Skin epidermis (tissue), 12 donors: Measurements from ENCODE around the gene NDEL1.

Source experiments
- H3K27ac ChIP-seq, 21 experiments: fragments of 200-600 bp; sonication (generic) in 11 of 21; one replicate each; pipeline ENCODE4 v1.5.0; 2020; ENCODE audit warnings: mild to moderate bottlenecking in 3 of 21, inconsistent platforms in 2 of 21, moderate library complexity in 2 of 21
- H3K4me3 ChIP-seq, 7 experiments: fragments of 200-600 bp; sonication (generic) in 2 of 7; one replicate each; pipeline ENCODE4 v1.5.0; 2020; ENCODE audit warnings: inconsistent platforms in 2 of 7, mild to moderate bottlenecking in 2 of 7, moderate library complexity in 1 of 7

The NDEL1 gene

DNA sequence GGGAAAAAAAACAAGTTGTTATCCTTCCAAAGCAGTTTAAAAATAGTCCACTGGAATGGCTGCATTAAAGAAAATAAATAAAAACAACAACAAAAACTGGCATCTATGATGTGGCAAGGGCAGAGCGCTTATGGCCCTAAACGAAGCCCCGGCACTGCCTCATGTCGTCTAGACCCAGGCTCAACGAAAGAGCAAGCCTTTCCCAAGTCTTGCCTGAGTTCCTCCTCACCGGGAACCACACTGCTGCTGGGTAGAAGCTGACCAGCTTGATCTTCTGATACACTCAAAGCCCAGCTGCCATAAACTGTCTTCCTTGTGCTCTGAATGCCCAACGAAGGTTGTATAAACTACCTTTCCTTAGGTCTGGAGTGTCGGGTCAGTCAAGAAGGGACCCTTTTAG is 37.0 kb downstream of the NDEL1 start:
- H3K4me3 ChIP-seq, result no peak overlapping the region
- no peak overlapping the region for H3K27ac ChIP-seq

DNA sequence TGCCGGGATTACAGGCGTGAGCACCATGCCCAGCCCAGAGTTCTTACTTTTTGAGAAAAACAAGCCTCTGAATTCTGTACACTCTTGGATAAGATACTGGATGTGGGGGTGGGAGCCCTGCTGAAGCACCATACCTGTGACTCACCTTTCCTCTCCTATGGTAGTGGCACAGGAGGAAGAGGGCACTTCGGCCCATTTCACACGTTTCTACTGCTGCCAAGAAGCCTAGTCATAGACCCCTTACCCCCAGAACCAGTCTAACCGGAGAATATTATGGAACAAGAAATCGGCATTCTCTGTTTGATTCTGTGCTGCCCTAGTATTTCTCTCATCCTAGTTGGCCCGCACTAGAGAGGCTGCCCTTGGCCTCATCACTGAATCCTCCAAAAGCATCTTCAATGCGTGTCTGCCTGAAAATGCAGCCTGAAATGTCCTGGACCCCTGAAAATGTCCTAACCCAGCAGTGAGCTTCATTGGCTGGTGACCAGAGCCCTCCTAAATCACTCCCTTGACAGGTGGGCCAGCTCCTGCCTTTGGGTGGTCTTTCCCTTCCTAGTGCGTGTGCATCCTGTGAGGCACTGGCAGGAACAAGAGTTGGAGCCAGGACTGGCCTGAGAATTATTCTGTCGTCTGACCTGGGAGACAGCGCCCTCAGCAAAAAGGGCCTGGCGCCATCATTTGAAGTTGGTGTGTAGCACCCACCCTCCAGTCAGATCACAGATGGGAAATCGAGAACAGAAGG is 37.9 kb downstream of the NDEL1 start:
- Histone ChIP-seq H3K27ac (no peak overlapping the region), H3K4me3 (no peak overlapping the region)

DNA sequence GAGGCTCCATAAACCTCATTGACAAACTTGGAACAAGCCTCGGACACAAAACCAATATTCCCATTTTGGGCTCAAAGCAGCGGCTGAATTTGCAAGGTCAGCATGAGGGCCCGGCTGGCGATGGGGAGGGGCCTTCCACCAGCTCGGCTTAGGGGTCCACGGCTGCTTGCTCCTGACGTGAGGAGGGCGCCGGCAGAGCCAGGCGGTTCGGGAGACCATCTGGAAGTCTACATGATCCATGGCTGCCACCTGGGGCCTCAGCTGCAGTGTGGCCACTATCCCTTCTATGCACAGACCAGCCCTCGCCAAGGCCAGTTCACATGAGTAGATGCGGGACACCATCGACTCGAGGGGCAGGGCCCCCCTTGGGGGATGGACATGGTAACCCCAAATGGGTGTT is 39.1 kb downstream of the NDEL1 start:
- H3K4me3 ChIP-seq, result no peak overlapping the region
- no peak overlapping the region for H3K27ac ChIP-seq

DNA sequence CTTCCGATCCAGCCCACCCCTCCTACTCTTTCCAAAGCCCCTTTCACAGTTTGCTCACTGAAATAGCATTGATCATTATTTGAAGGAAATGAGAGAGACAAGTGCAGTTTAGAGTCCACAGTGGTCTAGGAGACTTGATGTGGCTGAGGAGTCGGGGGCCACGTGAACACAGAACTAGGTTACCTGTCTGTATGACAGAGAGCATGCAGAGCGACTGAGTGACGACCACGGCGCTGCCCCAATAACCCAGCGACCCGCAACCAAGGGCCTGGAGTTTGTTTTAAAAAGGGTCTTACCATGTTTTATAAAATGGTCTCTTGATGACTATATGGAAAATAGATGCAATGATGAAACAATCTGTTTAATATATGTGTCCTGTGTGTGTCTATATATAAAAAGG is 39.5 kb downstream of the NDEL1 start:
- Histone ChIP-seq H3K27ac (no peak overlapping the region), H3K4me3 (no peak overlapping the region)

DNA sequence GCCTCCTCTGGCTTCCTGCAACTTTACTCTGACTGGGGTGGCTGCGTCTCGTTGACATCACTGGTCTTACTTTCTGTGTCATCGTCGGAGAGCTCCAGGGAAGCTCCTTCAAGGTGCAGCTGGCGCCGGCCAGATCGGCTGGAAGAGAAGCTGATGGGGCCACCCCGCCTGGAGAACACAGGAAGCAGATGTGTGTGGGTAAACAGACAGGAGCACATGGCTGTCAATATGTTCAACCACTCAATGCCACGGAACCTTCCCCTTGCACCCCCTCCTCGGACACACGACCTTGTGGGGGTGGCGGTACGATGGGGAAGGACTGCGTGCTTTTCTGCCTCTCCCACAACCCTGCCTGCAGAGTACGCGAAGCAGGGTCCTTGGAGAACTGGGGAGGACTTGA is 40.1 kb downstream of the NDEL1 start:
- no peak overlapping the region for H3K27ac ChIP-seq
- no peak overlapping the region for H3K4me3 ChIP-seq

DNA sequence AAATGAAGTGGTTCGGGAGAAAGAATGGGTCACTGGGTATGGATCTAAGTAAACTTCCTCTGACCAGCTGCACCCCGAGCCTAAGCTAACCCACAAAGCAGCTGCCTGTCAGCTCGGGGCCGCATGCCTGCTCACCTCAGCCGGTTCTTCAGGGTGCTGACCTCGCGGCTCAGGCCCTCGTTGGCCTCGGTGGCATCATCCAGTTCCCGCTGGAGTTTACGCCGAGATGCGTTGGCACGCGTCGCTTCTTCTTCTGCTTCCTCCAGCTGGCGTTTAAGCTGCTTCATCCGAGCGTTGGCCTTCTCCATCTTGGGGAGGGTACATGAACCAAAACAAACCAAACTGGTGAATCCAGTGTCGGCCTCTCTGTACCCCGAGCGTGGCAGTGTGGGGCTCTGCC is 41.1 kb downstream of the NDEL1 start:
- Histone ChIP-seq H3K4me3 (no peak overlapping the region), H3K27ac (no peak overlapping the region)

DNA sequence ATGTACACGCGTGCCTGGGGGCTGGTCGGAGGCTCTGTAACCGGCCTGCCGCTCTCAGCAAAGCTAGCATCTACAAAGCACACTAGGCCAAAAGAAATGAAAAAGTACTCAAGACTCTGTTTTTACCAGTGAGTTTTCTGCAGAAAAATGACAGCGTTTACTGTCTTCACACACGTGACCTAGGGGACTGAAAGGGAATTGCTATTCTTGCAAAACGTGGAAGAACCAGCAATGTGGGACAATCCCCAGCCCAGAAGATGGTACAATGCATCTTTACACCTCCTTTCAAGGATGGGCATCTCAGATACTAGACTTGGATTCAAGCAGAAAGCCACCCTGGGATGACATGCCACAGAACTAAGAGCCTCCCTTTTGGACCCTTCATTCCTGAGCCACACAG is 41.5 kb downstream of the NDEL1 start:
- H3K4me3 ChIP-seq, result no peak overlapping the region
- H3K27ac ChIP-seq, result no peak overlapping the region

DNA sequence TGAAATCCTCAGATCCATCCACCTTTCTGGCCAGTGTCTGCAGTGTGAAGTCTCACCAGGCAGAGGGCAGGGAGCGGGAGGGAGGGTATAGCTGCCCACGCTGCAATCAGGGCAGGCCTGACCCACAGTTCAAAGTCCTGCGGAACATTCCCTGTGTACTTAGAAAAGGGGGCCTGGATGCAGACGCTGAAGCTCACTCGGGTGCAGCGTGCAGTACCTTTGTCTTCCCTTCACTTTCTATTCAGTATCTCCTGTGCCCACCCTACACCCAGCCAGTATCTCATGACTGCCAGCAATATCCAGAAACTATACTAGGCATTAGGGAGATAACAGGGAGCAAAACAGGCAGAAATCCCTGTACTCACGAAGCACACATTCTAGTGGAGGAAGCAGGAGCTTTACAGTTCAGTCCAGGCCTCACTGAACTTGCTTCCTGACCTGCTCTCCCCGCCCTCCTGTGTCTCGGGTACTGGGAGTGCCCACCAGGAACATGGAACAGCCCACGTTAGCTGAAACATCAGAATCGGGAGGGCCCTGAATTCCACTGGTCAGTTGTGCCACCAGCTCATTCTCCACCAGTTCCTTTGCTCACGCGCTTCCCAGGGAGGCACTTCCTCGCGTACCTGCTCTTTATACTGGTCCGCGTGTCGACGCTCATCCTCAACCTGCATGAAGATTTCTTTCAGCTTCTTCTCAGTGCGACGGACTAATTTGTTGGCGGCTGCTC is 42.2 kb downstream of the NDEL1 start:
- Histone ChIP-seq H3K27ac (no peak overlapping the region), H3K4me3 (no peak overlapping the region)

DNA sequence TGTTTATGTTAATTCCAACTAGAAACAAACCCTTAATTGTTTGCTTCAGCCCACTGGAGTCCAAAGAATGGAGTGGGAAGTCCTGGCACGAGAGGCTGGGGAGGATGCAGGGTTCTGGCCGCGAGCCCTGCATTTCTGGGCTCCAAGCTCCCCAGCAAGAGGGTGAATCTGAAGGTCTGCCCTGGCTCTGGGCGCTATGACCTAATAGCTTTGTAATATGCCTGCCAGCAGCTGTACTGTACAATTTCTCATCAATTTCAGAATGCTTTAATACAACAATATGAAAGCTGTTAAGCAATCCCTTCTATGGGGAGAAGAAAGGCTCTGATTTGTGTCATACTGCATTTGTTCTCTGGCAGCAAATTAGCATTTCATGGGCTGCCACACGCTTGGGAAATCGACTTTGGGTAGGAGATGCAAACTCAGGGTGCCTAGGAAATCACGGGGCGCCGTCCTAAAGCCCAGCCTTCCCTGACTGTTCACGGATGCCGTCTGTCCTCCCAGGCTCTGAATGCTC is 43.8 kb downstream of the NDEL1 start:
- Histone ChIP-seq H3K4me3 (no peak overlapping the region), H3K27ac (peak overlapping the region in 17 of 21 experiments; percentile 0 to 80 (median 50))

DNA sequence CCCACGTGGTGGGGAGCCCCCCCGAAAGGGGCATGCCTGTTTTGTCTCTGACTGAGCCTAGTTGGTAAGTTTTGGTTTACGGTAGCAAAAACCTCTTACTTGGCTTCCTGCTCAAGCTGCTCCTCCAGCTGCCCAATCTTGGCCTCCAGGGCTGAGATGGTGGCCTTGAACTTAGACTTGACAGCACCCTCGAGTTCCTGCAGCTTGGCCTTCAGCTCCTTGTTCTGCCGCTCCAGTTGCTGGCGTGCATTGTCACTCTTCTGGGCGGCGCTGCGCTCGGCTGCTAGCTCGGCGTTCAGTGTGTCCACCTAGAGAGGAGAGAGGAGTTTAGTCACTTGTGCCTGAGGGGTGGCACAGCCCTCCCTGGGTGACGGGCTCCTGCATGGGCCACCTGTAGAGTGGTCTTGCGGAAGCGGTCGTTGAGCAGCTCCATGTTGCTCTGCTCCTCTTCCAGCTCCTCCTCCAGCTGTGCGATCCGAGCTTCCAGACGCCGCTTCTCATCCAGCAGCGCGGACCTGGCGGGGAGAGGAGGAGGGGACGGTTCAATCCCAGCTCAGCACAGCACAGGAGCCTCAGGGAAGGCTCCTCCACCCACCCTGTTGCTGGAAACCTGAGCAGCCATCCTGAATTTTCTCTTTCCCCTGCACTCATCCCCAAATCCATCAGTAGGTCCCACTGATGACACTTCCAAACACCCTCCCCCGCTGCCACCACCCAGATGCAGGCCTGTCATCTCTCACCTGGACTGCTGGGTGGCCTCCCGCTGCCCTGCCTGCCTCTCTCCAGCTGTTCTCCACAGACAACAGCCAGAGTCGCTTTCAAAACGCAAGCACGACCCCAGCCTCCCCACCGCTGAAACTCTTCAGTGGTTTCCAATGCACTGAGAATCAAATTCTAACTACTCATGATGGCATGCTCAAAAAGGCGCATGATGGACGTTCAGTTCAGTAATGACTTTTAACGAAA is 44.6 kb downstream of the NDEL1 start:
- H3K4me3 ChIP-seq, result no peak overlapping the region
- peak overlapping the region in 17 of 21 experiments; percentile 0 to 80 (median 50) for H3K27ac ChIP-seq

DNA sequence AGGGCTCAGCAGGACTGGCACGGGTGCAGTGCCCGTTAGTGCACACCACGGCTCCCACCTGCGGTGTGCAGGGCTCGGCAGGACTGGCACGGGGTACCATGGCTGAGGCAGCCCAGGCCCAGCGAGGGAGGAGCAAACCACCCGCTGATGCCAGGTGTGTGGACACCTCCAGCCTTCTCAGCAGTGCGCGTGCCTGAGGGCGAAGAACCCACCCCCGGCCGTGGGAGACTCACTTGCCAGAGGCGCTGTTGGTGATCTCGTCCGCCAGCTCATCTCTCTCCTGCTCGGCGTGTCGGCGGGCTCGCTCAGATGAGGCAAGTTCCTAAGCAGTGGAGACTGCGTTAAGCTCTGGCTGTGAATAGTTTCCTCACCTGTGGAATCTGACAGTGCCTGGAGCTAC is 45.4 kb downstream of the NDEL1 start:
- Histone ChIP-seq H3K27ac (no peak overlapping the region), H3K4me3 (no peak overlapping the region)

DNA sequence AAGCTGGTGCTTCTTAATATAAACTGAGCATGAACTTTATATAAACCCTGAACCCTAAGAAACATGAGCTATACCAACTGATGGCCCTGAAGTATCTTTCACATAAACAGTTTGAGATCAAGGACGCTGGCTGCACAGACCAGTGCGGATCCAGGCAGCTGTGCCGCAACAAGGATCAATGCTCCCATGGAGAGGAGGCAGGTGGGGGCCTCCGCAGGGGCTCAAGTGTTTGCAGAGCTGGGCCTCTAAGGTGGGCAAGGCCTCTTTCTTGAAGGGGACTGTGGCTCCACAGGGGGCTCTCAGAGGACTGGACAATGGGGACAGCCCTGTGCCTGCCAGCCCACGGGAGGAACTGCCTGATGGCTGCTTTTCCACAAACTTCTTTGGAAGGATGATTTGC is 46.0 kb downstream of the NDEL1 start:
- H3K4me3 ChIP-seq, result no peak overlapping the region
- H3K27ac ChIP-seq, result no peak overlapping the region

DNA sequence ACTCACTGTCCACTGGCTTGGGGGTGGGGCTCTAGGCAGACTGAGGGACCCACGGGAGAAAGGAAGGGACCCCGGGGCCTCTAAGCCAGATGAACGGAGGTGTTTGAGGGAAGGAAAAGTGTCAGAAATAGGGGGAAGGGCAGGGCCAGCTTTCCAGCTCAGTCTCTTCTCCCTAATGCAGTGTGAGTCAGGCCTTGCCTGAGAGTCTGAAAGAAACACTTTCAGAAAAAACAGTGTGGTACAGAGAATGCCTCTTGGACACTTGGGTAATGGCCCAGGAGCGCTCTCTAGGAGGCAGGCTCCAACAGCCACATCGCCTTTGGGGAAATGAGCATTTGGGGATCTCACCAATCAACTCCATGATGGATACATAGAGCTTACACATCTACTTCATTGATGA is 46.9 kb downstream of the NDEL1 start:
- H3K27ac ChIP-seq, result no peak overlapping the region
- H3K4me3 ChIP-seq, result no peak overlapping the region

DNA sequence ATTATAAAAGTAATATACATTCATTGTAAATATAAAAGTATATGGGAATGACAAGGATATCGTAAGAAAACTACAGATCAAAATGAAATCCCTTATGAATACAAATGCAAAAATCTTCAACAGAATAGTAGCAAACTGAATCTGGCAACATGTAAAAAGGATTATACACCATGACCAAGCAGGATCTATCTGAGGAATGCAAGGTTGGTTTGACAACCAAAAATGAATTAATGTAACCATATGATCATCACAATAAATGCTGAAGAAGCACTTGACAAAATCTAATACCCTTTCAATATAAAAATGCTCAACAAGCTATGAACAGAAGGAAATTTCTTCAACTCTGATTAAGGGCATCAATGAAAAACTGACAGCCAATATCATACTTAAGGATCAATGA is 48.8 kb downstream of the NDEL1 start:
- H3K27ac ChIP-seq, result no peak overlapping the region
- no peak overlapping the region for H3K4me3 ChIP-seq

DNA sequence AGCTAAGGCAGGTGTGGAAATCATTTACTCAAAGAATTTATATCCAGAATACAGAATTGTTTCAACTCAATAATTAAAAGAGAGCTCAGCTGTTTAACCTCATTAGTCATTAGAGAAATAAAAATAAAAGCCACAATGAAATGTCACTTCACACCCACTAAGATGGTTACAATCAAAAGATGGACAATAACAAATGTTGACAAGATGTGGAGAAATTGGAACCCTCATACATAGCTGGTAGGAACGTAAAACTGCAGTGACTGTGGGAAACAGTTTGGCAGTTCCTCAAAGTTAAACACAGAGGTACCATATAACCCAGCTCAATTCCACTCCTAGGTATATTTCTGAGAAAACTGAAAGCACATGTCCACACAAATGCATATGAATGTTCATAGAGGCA is 49.8 kb downstream of the NDEL1 start:
- Histone ChIP-seq H3K4me3 (no peak overlapping the region), H3K27ac (no peak overlapping the region)

DNA sequence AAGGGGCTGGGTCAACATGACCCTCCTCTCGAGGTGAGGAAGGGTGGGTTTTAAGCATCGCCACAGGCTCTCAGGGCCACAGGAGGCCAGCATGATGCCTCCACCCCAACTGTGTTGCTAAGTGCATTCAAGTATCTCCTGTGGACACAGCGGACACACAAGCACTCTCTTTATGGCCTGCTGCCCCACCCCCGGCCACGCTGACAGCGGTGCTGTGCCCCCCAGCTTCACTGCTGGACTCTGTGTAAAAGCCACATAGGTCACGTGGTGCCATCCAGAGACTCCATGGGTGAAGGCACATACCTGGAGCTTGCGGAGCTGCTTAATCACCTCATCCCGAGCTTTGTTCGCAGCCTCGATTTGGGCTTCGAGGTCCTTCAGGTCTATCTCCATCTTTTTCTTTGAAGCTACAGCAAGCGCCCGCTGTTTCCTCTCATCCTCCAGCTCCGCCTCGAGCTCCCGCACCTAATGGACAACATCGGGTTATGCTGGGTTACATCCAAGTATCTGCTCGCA is 51.5 kb downstream of the NDEL1 start:
- no peak overlapping the region for H3K27ac ChIP-seq
- H3K4me3 ChIP-seq, result no peak overlapping the region

DNA sequence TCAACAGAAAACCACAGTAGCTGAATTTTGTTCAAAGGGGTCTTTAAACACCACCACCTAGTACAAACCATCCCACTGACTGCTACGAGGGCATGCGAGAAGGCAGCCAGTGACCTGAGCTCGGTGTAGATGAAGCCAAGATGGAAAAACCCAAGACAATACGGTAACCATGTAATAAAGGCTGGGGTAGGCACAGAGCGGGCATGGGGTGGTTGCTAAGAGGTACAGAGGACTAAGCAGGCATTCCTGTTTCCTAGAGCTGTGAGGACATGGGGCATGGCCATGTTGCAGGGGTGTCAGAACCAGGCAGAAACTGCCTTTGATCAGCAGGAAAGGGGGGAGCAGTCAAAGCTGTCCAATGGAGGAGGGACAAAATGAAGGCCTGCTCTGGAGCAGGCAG is 52.1 kb downstream of the NDEL1 start:
- Histone ChIP-seq H3K4me3 (no peak overlapping the region), H3K27ac (no peak overlapping the region)

DNA sequence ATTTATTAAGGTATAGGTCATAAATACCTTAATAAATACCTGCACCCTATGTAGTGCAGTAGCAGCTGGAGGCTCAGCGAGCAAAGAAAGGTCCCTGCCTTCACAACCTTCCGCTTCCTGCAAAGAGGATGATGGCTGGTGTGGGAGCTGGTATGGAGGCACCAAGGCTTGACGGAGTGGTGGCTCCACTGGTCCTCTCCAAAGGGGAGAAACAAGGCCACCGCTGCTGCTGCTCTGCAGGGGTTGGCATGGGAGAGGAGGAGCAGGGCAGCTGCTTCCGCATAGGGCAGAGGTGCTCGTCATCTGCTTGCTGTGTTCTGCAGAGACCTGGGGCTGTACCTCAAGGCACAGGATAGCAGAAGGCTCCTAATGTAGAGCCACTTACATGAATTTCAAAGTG is 52.8 kb downstream of the NDEL1 start:
- Histone ChIP-seq H3K4me3 (no peak overlapping the region), H3K27ac (peak overlapping the region in 4 of 21 experiments; percentile 9 to 51 (median 26))

DNA sequence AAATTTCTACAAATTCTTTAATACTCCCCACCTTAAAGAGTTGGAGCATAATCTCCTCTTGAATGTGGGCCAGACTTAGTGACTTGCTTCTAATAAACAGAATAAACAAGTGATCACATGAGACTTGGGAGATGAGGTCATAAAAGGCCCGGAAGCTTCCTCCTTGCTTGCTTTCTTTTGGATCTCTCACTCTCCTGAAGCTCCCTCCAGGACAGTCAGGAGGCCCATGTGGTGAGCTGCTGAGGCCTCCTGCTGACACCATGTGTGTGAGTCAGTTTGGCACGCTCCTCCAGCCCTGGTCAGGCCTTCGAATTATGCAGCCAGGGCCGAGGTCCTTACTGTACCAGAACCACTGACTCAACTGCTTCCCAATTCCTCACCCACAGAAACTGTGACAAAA is 53.2 kb downstream of the NDEL1 start:
- Histone ChIP-seq H3K4me3 (no peak overlapping the region), H3K27ac (peak overlapping the region in 3 of 21 experiments; percentile 9 to 51 (median 16))

DNA sequence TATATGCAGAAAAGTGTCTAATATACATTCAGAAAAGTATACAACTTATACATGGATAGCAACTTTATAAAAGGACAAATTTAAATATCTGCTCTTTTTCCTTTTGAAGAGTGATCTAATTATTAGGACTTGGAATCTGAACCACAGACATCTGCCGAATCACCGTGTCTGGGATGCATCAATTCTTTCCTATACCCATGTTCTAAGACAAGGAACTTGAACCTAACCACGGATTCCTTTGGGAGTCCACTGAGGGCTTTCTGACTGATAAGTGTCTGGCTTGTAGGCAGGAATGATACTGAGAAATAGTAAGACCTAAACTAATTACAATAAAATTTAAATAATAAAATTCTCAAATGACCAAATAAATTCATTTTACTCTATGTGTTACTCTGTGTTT is 54.2 kb downstream of the NDEL1 start:
- no peak overlapping the region for H3K4me3 ChIP-seq
- peak overlapping the region in 1 of 21 experiments; percentile 18 for H3K27ac ChIP-seq
